Measurements from ENCODE around the gene ZNG1E.
"Not testable (repeated sequence)": the region's sequence is repeated elsewhere in the genome, so short reads cannot be mapped to it uniquely, and the experiment has no call there.

ZNG1E gene

GRCh38 chr9:65675589-65676021 lies at the start of gene ZNG1E:
Gene ZNG1E, plus strand, starts transcription at chr9:65675928. Its CDS starts 49 bp downstream, at chr9:65675977.
- not testable (repeated sequence) for DNase-seq

DNA sequence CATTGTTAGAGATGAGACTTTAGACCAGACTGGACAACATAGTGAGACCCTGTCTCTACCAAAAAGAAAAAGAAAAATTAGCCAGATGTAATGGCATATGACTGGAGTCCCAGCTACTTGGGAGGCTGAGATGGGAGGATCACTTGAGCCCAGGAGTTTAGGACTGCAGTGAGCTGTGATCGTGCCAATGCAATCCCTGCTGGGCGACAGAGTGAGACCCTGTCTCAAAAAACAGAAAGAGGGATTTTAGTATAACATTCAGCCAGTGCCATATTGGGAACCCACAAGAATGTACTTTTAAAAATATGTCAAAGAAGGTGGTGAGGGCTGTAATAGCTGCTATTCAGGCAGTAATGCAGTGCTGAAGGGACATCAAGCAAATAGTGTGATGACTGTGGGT lies 2.1 kb upstream of the ZNG1E start:
- not testable (repeated sequence) for DNase-seq

GRCh38 chr9:65675018-65675417 lies 710 bp upstream of the ZNG1E start:
- DNase-seq = not testable (repeated sequence)

GRCh38 chr9:65676389-65676788 lies 661 bp downstream of the ZNG1E start:
- not testable (repeated sequence) for DNase-seq

DNA sequence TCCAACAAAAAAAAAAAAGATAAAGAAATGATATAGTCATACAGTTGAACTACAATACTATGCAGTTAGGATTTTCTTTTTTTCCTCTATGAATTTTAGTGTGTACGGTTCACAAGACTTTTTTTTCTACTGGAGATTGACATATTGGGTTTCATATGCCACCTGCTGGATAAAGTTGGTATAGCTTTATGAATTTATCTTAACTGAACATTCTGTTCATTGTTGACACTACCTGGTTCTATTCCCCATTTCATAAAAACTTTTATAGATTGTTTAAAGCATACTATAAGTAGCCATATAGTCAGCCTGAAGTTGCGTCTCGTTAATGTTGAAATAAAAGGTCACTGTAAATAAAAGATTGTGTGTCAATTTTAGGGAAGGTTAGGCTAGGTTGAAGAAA lies 2.8 kb downstream of the ZNG1E start:
- DNase-seq = not testable (repeated sequence)

DNA sequence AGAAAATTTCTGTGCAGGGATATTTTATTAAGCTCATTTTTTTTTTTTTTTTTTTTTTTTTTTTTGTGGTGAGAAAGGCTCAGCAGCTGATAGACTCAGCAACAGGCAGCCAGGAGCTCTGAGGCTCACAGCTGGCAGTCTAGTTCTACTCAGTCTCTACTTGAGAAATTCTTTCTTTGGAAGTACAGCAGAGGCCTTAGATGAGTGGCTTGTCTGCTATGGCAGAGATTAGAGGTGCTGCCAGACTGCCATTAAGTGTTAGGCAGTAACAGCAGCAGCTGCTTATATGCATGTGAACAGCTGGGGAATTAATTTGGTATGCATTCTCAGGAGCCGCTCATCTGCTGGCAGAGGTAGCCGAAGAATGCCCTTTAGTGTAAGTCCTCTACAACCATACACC lies 27.8 kb downstream of the ZNG1E start:
- not testable (repeated sequence) for DNase-seq

- not testable (repeated sequence) for DNase-seq
Observed at GRCh38 chr9:65714445-65714844, 38.7 kb downstream of the ZNG1E start.

DNA sequence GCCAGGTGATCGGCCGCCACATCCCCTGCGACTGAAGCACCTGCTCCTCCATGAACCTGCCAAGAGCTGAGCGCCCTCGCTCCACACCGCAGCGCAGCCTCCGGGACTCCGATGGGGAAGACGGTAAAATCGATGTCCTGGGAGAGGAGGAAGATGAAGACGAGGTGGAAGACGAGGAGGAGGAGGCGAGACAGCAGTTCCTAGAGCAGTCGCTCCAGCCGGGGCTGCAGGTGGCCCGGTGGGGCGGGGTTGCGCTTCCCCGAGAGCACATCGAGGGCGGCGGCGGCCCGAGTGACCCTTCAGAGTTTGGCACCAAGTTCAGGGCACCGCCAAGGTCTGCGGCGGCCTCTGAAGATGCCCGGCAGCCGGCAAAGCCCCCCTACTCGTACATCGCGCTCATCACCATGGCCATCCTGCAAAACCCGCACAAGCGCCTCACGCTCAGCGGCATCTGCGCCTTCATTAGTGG lies 61.4 kb downstream of the ZNG1E start, which contains the start of gene FOXD4L4:
Gene FOXD4L4, plus strand, starts transcription at position 51 of the 469 bp plus-strand sequence. Its CDS starts 0 bp downstream, at position 51.
- DNase-seq = not testable (repeated sequence)

GRCh38 chr9:65738133-65738532 lies 62.4 kb downstream of the ZNG1E start:
- DNase-seq = not testable (repeated sequence)

Measured in DMS53 (cell line).